ENCODE data around the gene EPS8.
A peak's percentile ranks its signal among the peaks of the same experiment; 100 is the strongest.

EPS8 gene

DNA sequence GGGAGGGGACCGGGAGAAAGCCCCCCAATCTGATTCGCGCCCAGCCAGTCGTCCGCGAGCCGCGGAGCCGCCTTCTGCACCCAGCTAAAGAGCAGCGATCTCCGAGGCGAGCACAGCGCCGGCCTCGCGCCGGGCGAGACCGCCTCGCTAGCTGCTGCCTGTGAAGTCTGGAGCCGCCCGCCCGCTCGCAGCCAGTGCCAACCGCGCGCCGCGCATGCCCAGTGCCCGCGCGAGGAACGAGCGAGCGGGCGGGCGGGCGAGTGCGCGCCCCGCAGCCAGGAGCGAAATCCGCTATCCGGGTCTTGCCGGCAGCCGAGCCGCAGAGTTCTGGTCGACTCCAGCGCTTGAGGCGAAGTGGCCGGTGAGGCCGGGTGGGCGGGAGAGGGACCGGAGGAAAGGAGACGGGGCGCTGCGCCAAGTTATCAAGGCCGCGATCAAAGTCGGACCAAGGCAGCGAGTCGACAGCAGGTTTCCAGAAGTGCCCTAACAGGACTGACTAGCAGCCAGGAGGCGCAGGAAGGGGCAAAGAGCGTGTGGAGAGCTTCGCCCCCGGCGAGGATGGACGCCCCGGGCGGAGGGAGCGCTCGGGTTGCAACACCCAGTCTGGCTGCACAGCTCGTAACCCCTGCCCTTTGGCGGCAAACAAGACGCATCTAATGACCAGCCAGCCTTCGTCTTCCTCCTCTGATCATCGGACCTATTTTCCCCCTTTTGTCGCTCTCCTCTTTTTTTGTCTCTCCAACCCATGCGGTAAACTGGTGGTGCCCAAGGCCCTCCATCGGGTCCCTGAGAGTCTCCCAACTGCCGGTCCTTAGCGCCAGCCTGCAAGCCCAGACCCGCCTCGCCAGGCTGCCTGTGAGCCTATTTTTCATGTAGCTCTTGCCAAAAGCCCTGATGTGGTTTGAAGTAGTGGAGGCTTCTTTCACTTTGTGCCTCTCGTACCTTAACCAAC is at the start of gene EPS8:
EPS8 (minus strand) TSS at position 169 of the 952 bp plus-strand sequence. CDS start 106,437 bp downstream, outside the sequence.
- peak; percentile 86 for DNase-seq (ENCODE audit: low spot score)

DNA sequence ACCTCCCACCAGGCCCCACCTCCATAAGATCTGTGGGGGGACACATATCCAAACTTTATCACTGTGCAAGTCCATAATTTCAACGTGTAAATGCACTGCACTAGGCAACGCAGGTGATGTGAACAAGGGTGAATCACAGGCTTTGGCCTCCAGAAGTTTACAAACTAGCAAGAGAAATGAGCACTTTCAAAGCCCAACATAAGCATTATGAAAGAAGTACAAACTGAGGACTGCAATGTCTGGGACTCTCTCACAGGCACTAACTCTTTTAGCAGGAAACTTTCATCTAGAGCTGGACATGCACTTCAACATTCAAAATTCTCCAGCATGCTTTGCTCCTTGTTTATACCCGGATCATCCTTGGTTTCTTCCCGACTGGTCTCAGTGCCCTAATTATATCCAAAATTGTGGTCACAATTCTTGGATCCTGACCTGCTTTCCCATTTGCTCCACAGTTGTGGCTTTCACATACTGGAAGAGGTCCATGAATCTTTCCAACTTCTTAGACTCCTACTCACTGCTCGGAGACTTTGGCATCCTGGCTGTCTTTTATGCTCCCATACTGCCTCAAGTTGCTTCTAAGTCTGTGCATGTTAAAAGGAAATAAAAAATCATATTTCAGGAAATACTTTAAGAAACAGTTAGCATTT is 48.1 kb upstream of the EPS8 start:
- DNase-seq (ENCODE audit: low spot score): no peak

DNA sequence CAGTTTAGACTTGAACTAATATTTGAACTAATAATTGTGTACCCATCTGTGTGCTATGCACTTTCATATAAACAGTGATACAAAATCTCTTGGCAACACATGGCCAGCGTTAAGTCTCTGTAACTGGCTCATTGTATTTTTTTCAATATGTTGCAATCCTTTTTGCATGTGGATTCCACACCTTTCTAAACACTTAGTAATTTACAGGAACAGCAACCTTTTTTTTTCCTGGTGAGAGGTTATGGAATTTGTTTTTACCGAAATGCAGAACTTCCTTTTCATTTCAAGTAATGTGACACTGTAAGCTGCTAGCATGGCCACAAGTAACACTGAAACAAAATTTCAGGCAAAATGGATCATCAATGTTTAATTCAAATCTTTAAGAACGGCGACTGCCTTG is 45.4 kb upstream of the EPS8 start:
- DNase-seq (ENCODE audit: low spot score): no peak

DNA sequence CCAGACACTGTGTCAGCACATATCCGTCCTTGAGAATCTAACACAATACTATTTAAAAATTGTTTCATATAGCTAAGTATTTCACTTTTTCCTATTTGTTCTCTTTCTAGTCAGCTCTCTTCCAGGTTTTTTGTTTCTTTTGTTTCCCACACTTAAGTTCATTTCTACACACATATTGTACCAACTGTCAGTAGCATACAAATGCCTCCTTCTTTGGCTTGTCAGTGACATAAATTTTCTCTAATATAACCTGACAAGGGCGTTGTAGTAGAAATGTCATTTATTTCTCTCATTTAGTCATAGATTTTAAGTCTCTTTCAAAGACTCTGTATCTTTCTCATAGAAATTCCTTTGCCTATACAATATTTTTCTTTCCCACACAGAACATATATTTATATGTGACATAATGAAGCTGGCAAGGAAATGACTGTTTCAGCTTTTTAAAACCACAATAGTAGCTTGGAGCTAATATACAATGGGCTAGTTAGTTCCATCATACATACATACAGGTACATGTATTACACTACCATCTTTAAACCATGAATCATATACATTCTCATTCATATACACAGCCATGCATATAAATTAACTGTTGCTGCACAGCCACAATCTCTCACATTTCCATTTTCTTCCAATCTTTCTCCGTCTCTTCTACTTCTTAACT is 42.3 kb upstream of the EPS8 start:
- no peak for DNase-seq (ENCODE audit: low spot score)

DNA sequence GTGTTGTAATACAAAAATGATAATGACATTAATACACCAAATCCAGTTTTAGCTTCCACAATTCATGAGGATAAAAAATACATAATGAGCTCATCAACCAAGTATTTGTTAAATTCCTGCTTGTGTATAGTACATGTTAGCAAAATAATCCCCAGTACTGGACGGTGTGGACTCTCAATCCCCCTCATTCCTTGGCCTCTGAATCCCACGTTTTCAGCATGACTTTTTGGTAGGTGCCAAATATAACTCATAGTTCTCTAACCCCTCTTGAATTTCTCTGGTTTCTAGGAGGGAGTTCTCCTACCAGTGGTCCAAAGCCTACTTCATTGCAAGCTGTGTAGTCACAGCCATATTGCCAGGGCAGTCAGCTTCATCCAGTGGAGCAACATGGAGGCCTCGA is 41.4 kb upstream of the EPS8 start:
- DNase-seq (ENCODE audit: low spot score): no peak

DNA sequence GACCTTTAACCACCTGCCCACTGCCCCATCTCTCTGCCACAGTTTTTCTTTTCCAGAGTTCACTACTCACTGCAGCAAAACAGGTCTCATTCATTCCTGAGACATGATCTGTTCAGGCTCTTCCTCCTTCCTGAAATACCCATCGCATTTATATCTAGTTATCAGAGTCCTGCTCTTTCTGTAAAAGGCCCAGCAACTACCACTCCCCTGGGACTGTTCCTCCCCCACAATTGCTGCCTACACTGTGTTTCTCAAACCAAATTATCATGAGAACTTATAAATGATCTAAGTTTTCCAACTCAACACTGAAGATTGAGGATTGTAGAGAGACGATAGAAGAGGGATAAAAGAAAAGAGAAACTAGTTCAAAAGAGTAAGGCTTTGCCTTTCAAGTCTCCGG is 40.8 kb upstream of the EPS8 start:
- DNase-seq (ENCODE audit: low spot score): no peak

DNA sequence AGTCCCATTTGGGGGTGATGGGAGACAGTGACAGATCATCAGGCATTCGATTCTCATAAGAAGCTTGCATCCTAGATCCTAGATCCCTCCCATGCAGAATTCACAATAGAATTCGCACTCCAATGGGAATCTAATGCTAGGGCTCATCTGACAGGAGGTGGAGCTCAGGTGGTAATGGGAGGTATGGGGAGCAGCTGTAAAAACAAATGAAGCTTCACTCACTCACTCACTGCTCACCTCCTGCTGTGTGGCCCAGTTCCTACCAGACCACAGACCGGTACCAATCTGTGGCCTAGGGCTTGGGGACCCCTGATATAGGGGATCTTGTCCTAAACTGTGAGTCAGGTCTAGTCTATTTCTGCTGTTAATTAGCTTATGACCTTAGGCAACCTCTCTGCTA is 40.1 kb upstream of the EPS8 start:
- DNase-seq (ENCODE audit: low spot score): no peak

DNA sequence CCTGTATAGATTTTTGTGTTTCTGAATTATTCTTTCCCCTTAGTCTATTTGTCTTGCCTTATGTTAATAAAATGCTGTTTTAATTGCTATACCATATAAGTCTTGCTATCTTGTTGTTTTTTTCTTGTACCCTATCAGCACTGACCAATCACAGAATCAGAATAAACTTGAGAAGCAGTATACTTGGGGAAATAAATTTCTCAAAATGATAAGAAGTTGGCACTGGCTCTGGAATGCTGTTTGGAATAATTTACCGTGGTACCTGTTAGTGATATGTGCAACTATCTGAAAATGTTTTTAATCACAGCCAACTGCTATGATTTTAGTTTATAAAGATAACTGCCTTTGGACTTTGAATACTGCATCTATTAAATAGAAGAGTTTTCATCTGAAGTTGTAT is 37.9 kb upstream of the EPS8 start:
- DNase-seq (ENCODE audit: low spot score): no peak

DNA sequence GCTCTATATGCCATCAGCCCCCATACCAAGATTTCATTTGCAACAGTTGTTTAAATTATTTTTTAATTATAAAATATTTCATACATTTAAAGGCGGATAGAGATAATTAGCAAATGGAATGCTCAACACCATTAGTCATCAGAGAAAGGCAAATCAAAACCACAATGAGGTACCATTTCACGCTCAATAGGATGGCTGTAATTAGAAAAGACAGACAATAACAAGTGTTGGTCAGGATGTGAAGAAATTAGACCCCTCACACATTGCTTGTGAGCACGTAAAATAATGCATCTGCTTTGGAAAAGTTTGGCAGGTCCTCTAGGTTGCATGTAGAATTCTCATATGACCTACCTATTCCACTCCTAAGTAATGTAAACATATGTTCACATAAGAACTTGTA is 35.3 kb upstream of the EPS8 start:
- DNase-seq (ENCODE audit: low spot score): no peak

DNA sequence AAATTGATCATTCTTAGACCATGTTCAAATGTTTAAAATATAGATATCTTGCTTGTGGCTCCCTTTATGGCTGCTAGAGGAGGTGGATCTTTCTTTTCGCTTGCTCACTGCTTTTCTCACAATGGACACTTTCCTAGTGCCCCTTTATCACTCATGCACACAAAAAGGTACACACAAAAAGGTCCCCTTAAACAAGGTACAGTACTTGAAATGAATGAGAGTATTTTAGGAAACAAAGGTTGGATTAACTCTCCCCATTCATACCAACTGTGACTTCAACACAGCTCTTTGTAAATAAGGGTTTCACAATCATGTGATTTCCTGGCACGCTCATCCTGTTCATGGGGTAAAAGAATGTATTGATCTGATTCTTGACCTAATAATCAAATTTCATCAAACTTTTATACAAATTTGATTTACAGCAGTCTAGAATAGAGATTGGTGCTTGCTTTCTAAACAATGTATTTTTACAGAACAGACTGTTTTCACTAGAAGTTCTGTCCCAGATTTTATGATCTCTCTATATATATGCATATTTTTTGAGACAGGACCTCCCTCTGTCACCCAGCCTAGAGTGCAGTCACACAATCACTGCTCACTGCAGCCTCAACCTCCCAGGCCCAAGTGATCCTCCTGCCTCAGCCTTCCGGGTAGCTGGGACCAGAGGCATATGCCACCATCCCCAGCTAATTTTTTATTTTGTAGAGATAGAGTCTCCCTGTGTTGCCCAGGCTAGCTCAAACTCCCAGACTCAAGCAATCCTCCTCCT is 34.4 kb upstream of the EPS8 start:
- DNase-seq (ENCODE audit: low spot score): no peak

DNA sequence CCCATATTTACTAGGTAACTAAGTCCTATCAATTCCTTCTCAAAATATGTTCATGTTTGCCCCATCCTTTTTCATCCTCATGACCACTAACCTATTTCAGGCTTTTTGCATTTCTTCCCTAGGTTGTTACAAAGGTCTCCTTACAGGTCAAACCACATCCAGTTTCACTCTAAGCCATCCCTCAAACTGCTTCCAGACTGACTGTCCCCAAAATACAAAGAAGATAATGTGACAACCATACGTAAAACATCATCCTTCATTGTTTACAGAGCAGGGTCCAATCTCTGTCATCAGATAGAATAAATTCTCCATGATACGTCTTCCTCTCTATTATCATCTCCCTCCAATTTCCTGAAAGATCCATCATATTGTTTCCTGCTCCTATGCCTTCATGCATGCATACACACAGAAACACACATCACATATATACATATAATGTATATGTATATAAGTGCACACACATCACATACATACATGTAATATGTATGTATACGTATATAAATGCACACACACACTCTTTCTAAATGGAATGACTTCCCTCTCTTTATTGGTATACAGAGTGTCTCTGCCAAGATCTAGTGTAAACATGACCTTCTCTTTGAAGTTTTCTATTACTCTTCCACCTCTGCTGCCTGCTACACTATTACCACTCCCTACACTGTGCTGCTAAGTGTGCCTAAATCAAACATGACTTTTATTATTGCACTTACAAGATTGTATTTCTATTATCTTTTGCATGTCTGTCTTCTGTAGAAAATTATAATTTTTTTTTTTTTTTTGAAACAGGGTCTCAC is 30.7 kb upstream of the EPS8 start:
- DNase-seq (ENCODE audit: low spot score): no peak

DNA sequence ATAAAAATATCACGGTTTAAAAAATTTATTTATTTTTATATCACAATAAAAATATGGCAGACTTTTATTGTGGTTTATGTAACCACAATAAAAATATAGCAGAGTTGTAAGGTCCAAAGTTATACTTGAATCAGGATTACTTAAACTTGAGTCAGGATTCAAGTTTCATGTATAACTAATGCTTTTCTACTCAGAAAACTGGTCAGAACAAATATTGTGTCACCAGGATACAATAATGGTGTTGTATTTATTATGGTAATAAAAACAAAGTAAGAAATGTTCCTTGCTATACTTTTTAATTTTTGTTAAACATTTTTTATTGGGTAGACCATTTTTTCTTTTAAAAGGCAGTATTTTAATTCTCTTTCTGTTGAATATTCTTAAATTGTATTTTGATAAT is 29.2 kb upstream of the EPS8 start:
- no peak for DNase-seq (ENCODE audit: low spot score)

DNA sequence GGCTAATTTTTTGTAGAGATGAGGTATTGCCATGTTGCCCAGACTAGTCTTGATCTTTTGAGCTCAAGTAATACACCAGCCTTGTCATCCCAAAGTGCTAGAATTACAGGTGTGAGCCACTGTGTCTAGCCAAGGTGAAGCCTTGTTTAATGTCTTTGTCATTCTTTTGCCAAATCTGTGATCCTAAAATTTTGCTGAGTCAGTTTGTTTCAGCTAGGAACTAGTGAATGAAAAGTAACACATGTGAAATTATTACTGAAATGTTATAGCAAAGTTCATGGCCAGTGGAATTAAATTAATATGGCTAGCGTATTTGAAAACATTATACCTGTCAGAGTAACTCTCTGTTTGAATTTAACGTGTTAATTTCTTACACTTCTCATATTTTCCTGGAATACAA is 26.5 kb upstream of the EPS8 start:
- DNase-seq (ENCODE audit: low spot score): no peak

DNA sequence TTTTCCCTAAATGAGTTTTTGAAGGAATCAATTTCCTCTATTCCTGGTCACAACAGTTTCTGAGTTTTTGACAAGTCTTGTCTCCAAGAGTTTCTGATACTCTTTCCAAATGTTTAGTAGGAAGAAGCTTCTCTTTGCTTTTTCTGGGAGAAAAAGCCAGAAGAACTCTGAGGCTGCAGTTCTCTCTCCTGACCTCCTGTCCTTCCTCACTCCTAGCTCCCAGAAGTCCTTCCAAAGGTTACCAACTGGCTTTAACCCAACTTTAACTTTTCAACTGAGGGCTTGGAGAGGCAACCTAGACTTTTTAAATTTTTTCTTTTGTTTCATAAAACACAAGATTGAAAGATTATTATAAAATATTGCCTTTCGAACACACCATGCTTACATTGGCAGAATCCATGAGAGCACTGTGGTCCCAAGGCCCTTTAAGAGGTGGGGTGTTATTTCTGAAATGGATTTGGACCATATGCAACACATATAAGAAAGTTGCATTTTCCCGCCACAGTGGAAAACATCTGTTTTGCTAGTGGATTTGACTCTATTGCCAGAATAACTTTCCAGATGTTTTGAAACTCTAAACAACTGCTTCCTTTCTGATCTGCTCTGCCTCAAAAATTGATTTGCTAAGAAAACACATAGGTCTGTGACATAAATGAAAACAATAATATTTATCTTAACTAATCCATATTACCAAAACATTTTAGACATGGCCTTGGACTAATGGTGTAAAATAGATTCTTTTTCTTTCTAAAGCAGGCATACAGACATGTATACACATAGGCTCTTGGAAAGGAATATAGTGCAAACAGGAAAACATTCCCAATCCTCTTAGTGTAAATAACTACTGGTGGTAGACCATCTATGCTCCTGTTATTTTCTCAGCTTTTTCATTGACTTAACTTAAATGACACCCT is 22.3 kb upstream of the EPS8 start:
- DNase-seq (ENCODE audit: low spot score): no peak

DNA sequence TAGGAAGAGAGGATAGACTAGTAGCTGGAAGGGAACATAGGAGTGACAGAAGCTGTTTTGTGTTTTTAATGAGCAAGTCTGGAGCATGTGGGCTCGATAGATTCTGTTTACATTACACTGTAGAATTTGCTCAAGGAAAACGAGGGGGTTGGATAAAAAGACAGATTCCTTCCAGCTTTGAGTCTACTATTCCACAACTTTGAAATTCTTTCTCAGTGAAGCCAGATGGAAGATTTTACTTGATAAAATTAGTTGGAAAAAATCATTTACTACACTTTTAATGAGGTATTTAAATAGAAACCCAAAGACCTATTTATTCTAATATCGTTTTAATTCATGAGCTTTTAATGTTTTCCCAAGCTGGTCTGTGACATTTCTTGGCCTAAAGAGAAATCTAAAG is 19.5 kb upstream of the EPS8 start:
- DNase-seq (ENCODE audit: low spot score): no peak

DNA sequence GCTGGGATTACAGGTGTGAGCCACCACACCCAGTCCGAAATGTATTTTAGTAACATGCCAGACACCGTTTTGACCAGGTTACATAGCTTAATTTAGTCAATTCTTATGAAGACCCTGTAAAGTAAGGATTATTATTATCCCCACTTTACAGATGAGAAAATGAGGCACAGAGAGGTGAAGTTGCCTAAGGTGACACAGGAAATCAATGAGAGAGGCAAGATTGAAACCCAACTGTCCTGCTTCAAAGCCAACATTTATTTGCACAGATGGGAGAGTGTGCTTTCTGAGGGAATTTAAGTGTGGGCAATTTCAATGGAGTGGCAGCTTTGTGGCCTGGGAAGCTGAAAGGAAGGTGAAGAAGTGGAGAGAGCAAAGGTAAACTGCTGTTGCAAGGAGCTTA is 19.1 kb upstream of the EPS8 start:
- DNase-seq (ENCODE audit: low spot score): no peak

DNA sequence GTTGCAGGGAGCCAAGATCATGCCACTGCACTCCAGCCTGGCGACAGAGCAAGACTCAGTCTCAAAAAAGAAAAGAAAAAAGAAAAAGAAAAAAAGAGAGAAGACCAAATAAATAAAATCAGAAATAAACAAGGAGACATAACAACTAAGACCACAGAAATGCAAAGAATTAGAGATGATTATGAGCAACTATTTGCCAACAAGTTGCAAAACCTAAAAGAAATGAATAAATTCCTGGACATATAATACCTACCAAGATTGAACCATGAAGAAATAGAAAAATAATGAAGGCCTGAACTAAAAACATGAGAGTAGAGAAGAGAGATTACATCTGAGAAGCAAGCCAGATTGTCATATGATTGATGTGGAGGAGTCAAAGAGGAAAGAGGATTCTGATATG is 17.6 kb upstream of the EPS8 start:
- DNase-seq (ENCODE audit: low spot score): no peak

DNA sequence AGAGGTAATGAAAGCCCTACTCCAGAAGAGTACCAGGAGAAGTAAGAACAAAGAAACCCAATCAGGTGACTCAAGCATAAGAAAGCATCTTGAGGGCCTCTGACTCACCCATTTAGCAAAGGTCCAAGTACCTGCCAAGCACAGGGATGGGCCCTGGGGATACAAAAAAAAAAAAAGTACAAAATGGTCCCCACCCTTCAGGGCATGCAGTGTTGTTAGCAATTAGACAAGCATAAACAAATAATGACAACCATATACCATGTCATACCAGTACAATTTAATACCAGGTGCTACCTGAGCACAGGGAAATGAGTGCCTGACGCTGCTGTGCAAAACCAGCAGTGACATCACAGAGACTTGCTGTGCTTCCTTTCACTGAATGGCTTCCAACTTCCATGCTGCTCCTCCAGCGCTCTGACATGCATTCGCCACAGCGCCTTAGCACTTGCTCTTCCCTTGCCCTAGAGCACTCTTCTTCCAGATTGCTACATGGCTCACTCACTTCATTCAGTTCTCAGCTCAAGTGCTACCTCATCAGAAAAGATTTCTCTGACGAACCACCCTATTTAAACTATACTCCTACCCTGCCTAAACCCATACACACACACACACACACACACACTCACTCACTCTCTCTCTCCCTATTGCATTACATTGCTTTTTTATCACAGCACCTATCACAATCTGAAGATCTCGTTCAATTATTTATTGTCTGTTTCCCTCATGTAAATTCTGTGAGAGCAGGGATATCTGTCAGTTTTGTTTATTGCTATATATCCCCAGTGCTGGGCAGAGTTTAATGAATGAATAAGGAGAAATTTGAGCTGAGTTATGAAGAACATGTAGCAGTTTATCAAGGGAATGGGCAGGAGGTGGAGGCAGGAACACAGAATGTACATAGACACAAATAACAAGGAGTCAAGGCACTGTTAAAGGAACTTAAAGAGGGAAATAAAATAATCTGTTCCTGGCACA is 12.9 kb upstream of the EPS8 start:
- DNase-seq (ENCODE audit: low spot score): no peak

DNA sequence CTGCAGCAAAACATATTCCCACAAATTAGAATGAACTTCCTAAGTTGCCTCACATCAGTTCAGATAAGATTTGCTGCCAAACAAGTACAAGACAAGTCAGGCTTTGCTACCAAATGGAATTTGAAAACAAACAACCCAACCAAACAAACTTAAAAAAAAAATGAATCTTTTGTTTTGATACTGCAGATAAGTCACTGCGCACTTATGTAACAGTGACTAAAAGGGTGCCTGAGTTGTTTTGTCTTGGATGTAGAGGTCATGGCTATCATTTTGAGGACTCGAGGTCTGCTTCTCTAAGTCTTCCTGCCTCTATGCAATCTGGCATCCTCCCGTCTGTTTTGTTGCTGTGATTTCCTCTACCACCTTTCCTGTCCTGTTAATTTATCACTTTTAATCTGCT is 11.1 kb upstream of the EPS8 start:
- no peak for DNase-seq (ENCODE audit: low spot score)

Data from CD4-positive, alpha-beta T cell treated with Interleukin-6 at 100 ng/mL for 8 hours (primary cell).